GM18502 (cell line): ENCODE data around the gene IGF2BP1.
"Not testable (repeated sequence)": the region's sequence is repeated elsewhere in the genome, so short reads cannot be mapped to it uniquely, and the experiment has no call there.

Experiments
- ATAC-seq: cut with Tn5 transposase; IDR thresholded peaks from one replicate; pipeline ENCODE4 v1.9.1; 2021; ENCODE audit warnings: mild to moderate bottlenecking; ENCODE audit not compliant: unreplicated experiment, poor library complexity

Gene IGF2BP1

GRCh38 chr17:48995304-48995973 is 1.7 kb upstream of the IGF2BP1 start:
- no peak for ATAC-seq

GRCh38 chr17:48995974-48996721 is 1.0 kb upstream of the IGF2BP1 start:
- ATAC-seq: no peak

- ATAC-seq: no peak
These were observed 473 bp upstream of the IGF2BP1 start for GRCh38 chr17:48996722-48997102.

- no peak for ATAC-seq
These were observed 822 bp downstream of the IGF2BP1 start for GRCh38 chr17:48997827-48998586.

- no peak for ATAC-seq
These were observed 1.6 kb downstream of the IGF2BP1 start for GRCh38 chr17:48998587-48999440.

GRCh38 chr17:49000943-49001342 is 3.8 kb downstream of the IGF2BP1 start:
- ATAC-seq: no peak

GRCh38 chr17:49001671-49002070 is 4.5 kb downstream of the IGF2BP1 start:
- no peak for ATAC-seq

GRCh38 chr17:49002331-49002730 is 5.1 kb downstream of the IGF2BP1 start:
- no peak for ATAC-seq

- no peak for ATAC-seq
These were observed 5.6 kb downstream of the IGF2BP1 start for GRCh38 chr17:49002766-49003165.

GRCh38 chr17:49003557-49004511 is 6.6 kb downstream of the IGF2BP1 start:
- ATAC-seq: no peak

GRCh38 chr17:49005140-49005539 is 8.0 kb downstream of the IGF2BP1 start:
- no peak for ATAC-seq

- not testable (repeated sequence) for ATAC-seq
These were observed 11.7 kb downstream of the IGF2BP1 start for GRCh38 chr17:49008908-49009307.

GRCh38 chr17:49012769-49013255 is 15.6 kb downstream of the IGF2BP1 start:
- ATAC-seq: no peak

- no peak for ATAC-seq
These were observed 16.4 kb downstream of the IGF2BP1 start for GRCh38 chr17:49013311-49014213.

- ATAC-seq: no peak
These were observed 18.2 kb downstream of the IGF2BP1 start for GRCh38 chr17:49015179-49015923.

- no peak for ATAC-seq
These were observed 19.0 kb downstream of the IGF2BP1 start for GRCh38 chr17:49015924-49016774.
